Panc1 (cell line): ENCODE measurements around the gene ZC3HAV1.

Experiments used
- CTCF ChIP-seq: fragments of 450-650 bp; IDR thresholded peaks from 2 replicates; pipeline ENCODE4 v1.5.1; 2017; ENCODE audit warnings: mild to moderate bottlenecking
- POLR2AphosphoS5 ChIP-seq: IDR thresholded peaks from 2 replicates; pipeline ENCODE4 v1.6.1; 2012; ENCODE audit warnings: mild to moderate bottlenecking, low read depth, low read length, moderate library complexity
- REST ChIP-seq, 2 experiments: IDR thresholded peaks; 2 replicates each; pipeline ENCODE4 v1.6.1; 2011 to 2012; ENCODE audit warnings: low read depth in 2 of 2, control low read depth in 1 of 2, low read length in 1 of 2, mild to moderate bottlenecking in 1 of 2, moderate library complexity in 1 of 2; ENCODE audit not compliant: insufficient read depth in 1 of 2
- SIN3A ChIP-seq: IDR thresholded peaks from 2 replicates; pipeline ENCODE4 v1.6.1; 2012; ENCODE audit warnings: low read depth, mild to moderate bottlenecking, low read length, moderate library complexity, borderline replicate concordance; ENCODE audit not compliant: insufficient read depth
- TCF7L2 ChIP-seq: IDR thresholded peaks from 2 replicates; pipeline ENCODE4 v1.6.1; 2011; ENCODE audit warnings: mild to moderate bottlenecking, low read depth, low read length, inconsistent platforms

- TF ChIP-seq CTCF: no peak
- TF ChIP-seq TCF7L2: no peak
- no peak for TF ChIP-seq REST (IDR thresholded peaks at IDR 0.05; ENCODE audit: insufficient read depth in 1 of 2, low read depth in 2 of 2, low read length in 1 of 2)
- no peak for TF ChIP-seq POLR2AphosphoS5
- TF ChIP-seq SIN3A: no peak
Observed at GRCh38 chr7:139092090-139092796, 17.3 kb downstream of the ZC3HAV1 start.
